Brain microvascular endothelial cell (primary cell): ENCODE results near the gene SPDL1.
A peak's percentile ranks its signal among the peaks of the same experiment; 100 is the strongest.

Experiments
- DNase-seq: peaks from one replicate; pipeline ENCODE4 v3.0.0-alpha.2; 2020
- H3K27ac ChIP-seq: fragments of 250-450 bp; sonication (Bioruptor Pico); 2 replicates; pipeline ENCODE4 v1.5.1; 2020; ENCODE audit warnings: mild to moderate bottlenecking, moderate library complexity
- H3K27me3 ChIP-seq: fragments of 250-450 bp; sonication (Bioruptor Pico); replicated peaks from 2 replicates; pipeline ENCODE4 v1.5.1; 2020; ENCODE audit warnings: mild to moderate bottlenecking
- H3K36me3 ChIP-seq: fragments of 250-450 bp; sonication (Bioruptor Pico); replicated peaks from 2 replicates; pipeline ENCODE4 v1.5.1; 2020; ENCODE audit warnings: mild to moderate bottlenecking
- H3K4me3 ChIP-seq: 2 replicates; pipeline ENCODE4 v1.5.1; 2011; ENCODE audit warnings: low read depth, mild to moderate bottlenecking, control low read depth, low read length, moderate library complexity
- CTCF ChIP-seq: IDR thresholded peaks from 2 replicates; pipeline ENCODE4 v1.5.1; 2011; ENCODE audit warnings: low read depth, mild to moderate bottlenecking, moderate library complexity, low read length, control low read depth, inconsistent platforms; ENCODE audit errors: missing control alignments
- in situ Hi-C: cut with HindIII; loops from 2 replicates; pipeline ENCODE4 v1.10.0; 2017; ENCODE audit warnings: low sequenced_read_pairs, low pct_ligation_motif_present

SPDL1 gene

GRCh38 chr5:169584998-169585451, 1.5 kb downstream of the SPDL1 start:
- no peak for TF ChIP-seq CTCF
- peaks cover 4% of the 10 kb centered on the region for H3K36me3 ChIP-seq
- no peaks in the 10 kb centered on the region for H3K27me3 ChIP-seq
- peak overlapping the region; percentile 87 for H3K4me3 ChIP-seq
- in situ Hi-C loops, result no loop called here
- no peak overlapping the region for H3K27ac ChIP-seq
- DNase-seq, result no peak

GRCh38 chr5:169590602-169591001, 7.0 kb downstream of the SPDL1 start:
- Histone ChIP-seq H3K36me3 (peaks cover 25% of the 10 kb centered on the region), H3K27ac (no peak overlapping the region), H3K27me3 (no peaks in the 10 kb centered on the region), H3K4me3 (no peak overlapping the region)
- DNase-seq, result no peak
- in situ Hi-C loops, result no loop called here
- no peak for TF ChIP-seq CTCF

- in situ Hi-C loops, result no loop called here
- Histone ChIP-seq H3K4me3 (no peak overlapping the region), H3K36me3 (peaks cover 26% of the 10 kb centered on the region), H3K27me3 (no peaks in the 10 kb centered on the region), H3K27ac (no peak overlapping the region)
- peak; percentile 11 for DNase-seq
- TF ChIP-seq CTCF, result no peak
These were observed 8.1 kb downstream of the SPDL1 start for GRCh38 chr5:169591636-169592035.

GRCh38 chr5:169592937-169593650, 9.5 kb downstream of the SPDL1 start:
- in situ Hi-C loops, result no loop called here
- no peak overlapping the region for H3K27ac ChIP-seq
- H3K4me3 ChIP-seq, result no peak overlapping the region
- TF ChIP-seq CTCF, result no peak
- DNase-seq, result no peak
- no peaks in the 10 kb centered on the region for H3K27me3 ChIP-seq
- peaks cover 26% of the 10 kb centered on the region for H3K36me3 ChIP-seq

GRCh38 chr5:169595172-169595820, 11.7 kb downstream of the SPDL1 start:
- DNase-seq, result no peak
- in situ Hi-C loops, result no loop called here
- Histone ChIP-seq H3K4me3 (no peak overlapping the region), H3K36me3 (peaks cover 26% of the 10 kb centered on the region), H3K27me3 (no peaks in the 10 kb centered on the region), H3K27ac (no peak overlapping the region)
- TF ChIP-seq CTCF, result no peak
